ENCODE data around the gene CCDC134.

GRCh38 chr22:41826021-41826420 lies 25.5 kb downstream of the CCDC134 start:
- TF ChIP-seq CTCF (IDR thresholded peaks at IDR 0.05; ENCODE audit: insufficient read depth, low read depth, low read length) (no peak), EZH2 (IDR thresholded peaks at IDR 0.05; ENCODE audit: insufficient read depth, low read length) (no peak)
